ENCODE data around the gene DMPK. TPM values are rescaled to one million over a fixed set of nuclear protein-coding genes. Genes with fewer than 3 reads are reported as not detected.

The DMPK gene
- total and polyA plus RNA-seq, 9 of the 15 experiments (the other 6 are each of a cell fraction or from before 2014, with no cell fraction given) = 0.24 to 31.3 (median 7.3) TPM

GRCh38 chr19:45805719-45806118 is 23.4 kb upstream of the DMPK start (continued):
- TF ChIP-seq E4F1 (CRISPR knock-in tag; IDR thresholded peaks at IDR 0.05; ENCODE audit: borderline replicate concordance) (no peak), THRA (IDR thresholded peaks at IDR 0.05) (no peak), ZNF75A (CRISPR knock-in tag; IDR thresholded peaks at IDR 0.05) (no peak), ZFX (CRISPR knock-in tag; IDR thresholded peaks at IDR 0.05) (no peak), PTTG1 (tag; IDR thresholded peaks at IDR 0.05; ENCODE audit: low read depth) (no peak), NBN (IDR thresholded peaks at IDR 0.05; ENCODE audit: low read depth) (no peak), POLR2B (IDR thresholded peaks at IDR 0.05; ENCODE audit: low read depth, partially characterized antibody) (no peak), ZNF143 (CRISPR knock-in tag; IDR thresholded peaks at IDR 0.05) (no peak), COPS2 (conservative IDR thresholded peaks at IDR 0.05) (no peak), HCFC1 (IDR thresholded peaks at IDR 0.05; ENCODE audit: low read depth, low read length) (no peak), CBFA2T3 (IDR thresholded peaks at IDR 0.05) (no peak), FIP1L1 (IDR thresholded peaks at IDR 0.05; ENCODE audit: low read depth, low read length, poor library complexity, severe bottlenecking) (no peak), HDAC8 (tag; IDR thresholded peaks at IDR 0.05) (no peak), MLX (CRISPR knock-in tag; conservative IDR thresholded peaks at IDR 0.05) (no peak), SP2 (IDR thresholded peaks at IDR 0.05; ENCODE audit: extremely low read depth, low read depth, low read length, poor library complexity, severe bottlenecking) (no peak), ZNF764 (CRISPR knock-in tag; IDR thresholded peaks at IDR 0.05; ENCODE audit: low read depth) (no peak), USF1 (CRISPR knock-in tag; IDR thresholded peaks at IDR 0.05) (no peak), HNRNPH1 (optimal IDR thresholded peaks at IDR 0.05; ENCODE audit: low read depth, low read length) (no peak), BCOR (IDR thresholded peaks at IDR 0.05) (peak; percentile 99), MEF2D (tag; conservative IDR thresholded peaks at IDR 0.05; ENCODE audit: low read depth) (no peak), ADNP (tag; IDR thresholded peaks at IDR 0.05) (peak; percentile 89), ZFP36 (IDR thresholded peaks at IDR 0.05; ENCODE audit: low read depth, low read length, partially characterized antibody) (no peak), SOX6 (IDR thresholded peaks at IDR 0.05) (no peak), PHF8 (IDR thresholded peaks at IDR 0.05; ENCODE audit: borderline replicate concordance, low read length) (no peak), ZNF780A (CRISPR knock-in tag; IDR thresholded peaks at IDR 0.05) (no peak), ZNF232 (CRISPR knock-in tag; IDR thresholded peaks at IDR 0.05) (no peak)

Measured in K562 (cell line).